GM18907 (cell line): Measurements from ENCODE around the gene DUS1L.

Experiments
- ATAC-seq: cut with Tn5 transposase; IDR thresholded peaks from one replicate; pipeline ENCODE4 v1.9.1; 2021; ENCODE audit warnings: mild to moderate bottlenecking, moderate library complexity; ENCODE audit not compliant: unreplicated experiment

DUS1L gene

DNA sequence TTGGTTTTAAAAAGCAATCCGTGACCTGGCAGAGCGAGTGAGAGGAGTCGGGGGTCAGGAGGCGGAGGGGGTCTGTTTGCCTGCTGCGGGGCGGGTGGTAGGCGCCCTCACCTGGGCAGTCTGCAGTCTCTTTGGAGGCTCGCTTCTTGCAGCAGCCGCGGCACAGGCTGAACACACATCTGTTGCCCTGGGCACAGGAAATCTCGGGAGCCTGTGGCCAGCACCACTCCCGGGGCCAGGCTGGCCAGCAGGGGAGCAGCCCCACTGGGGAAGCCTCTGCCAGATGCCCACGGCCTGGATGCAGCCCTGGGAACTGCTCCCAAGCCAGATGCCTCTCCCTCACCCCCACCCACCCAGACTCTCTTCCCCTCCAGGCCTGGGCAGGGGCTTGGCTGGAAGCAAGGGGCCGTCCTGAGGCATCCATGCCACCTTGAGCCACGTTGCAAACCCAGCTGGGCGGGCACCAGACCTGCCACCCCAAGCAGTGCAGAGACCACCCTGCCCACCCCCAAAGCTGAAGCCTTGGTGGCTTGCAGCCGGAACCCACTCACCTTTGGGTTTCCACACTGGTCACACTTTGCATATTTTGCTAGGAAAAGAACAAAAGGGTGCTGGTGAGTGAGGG is 7.3 kb downstream of the DUS1L start:
- no peak for ATAC-seq

DNA sequence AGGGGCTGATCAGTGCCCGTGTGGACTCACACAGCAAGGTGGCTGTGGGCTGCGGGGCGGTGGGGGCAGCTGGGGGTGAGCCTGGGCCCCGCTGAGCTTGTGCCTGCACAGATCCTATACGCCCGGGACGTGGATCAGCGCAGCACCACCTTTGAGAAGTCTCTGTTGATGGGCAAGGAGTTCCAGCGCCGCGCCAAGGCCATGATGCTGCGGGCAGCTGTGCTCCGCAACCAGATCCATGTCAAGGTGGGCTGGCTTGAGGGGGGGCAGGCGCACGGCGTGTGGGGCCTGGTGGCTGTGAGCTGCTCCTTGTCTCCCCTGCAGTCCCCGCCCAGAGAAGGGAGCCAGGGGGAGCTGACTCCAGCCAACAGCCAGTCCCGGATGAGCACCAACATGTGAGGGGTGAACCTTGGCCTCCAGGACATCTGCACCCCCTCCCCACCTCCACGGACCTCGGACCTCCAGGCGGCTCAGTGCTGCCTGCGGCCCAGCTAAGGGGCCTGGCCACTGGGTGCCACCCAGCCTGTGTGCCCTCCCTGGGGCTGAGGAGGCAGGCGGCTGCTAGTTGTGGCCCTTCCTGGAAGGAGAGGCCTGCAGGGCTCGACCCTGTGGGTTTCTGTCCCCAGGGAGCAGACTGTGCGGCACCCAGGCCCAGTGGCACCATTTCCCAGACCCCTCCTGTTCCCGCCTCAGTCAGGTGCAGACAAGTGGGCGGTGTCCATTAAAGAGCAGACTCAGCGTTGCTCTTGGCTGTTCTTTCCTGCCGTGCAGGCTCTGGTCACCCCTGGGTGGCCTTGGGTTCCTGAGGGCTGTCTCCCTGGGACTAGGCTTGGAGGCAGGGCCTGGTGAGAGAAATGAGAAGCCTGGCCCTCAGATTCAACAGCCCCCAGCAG is 8.6 kb downstream of the DUS1L start:
- ATAC-seq, result no peak

DNA sequence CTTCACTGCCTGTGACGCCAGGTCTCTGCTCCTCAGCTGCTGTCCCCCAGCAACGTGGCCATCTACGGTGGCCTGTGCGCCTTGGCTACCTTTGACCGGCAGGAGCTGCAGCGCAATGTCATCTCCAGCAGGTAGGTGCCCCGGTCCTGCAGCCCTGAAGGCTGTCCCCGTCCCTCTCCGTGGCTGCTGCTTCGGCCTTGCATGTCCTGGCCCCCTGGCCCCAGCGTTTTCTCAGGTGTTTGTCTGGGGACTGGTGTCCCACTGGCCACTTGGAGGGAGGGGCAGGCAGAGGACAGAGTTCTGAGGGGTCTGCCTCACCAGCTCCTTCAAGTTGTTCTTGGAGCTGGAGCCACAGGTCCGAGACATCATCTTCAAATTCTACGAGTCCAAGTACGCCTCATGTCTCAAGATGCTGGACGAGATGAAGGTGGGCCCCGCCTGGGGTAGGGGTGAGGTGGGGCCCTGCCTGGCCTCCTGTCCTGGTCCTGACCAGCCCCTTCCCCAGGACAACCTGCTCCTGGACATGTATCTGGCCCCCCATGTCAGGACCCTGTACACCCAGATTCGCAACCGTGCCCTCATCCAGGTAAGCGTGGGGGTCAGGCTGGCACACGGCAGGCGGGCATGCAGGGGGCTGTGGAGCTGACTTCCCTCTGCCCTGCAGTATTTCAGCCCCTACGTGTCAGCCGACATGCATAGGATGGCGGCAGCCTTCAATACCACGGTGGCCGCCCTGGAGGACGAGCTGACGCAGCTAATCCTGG is 9.5 kb downstream of the DUS1L start:
- ATAC-seq, result no peak

DNA sequence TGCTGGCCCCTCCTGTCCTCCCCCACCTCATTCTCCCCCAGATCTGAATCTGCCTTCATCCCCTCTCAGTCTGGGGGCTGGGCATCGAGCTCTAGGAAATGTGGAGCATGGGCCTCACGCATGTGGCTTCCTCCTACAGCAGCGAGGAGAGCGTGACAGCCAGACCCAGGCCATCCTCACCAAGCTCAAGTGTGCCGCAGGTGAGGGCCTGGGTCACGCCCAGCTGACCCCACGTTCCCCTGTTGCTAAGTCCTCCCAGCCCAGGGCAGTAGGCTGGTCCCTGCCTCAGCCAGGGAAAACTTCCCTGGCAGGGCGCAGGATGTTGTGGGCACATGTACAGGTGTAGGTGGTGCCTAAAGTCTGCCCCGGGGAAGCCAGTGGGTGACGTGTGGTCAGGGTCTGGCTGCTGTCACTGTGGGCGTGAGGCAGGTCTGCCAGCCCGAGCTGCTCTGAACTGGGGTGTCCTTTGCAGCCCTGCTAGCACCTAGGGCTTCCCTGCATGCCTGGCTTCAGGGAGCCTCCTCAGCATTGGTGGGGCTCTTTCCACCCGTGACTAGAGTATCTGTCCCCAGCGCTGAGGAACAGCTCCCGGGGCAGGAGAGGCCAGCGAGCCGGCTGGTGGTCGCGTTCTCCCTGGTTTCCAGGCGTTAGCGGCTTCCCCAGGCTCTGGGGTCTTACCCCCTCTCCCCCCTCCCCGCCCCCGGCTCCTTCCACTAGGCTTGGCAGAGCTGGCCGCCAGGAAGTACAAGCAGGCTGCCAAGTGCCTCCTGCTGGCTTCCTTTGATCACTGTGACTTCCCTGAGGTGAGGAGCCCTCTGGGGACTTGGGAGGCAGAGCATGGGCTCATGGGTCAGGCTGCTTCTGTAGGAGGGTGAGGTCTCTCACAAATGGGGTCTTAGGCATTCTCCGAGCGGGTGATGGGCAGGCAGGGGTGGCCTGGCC is 10.3 kb downstream of the DUS1L start:
- ATAC-seq, result no peak

DNA sequence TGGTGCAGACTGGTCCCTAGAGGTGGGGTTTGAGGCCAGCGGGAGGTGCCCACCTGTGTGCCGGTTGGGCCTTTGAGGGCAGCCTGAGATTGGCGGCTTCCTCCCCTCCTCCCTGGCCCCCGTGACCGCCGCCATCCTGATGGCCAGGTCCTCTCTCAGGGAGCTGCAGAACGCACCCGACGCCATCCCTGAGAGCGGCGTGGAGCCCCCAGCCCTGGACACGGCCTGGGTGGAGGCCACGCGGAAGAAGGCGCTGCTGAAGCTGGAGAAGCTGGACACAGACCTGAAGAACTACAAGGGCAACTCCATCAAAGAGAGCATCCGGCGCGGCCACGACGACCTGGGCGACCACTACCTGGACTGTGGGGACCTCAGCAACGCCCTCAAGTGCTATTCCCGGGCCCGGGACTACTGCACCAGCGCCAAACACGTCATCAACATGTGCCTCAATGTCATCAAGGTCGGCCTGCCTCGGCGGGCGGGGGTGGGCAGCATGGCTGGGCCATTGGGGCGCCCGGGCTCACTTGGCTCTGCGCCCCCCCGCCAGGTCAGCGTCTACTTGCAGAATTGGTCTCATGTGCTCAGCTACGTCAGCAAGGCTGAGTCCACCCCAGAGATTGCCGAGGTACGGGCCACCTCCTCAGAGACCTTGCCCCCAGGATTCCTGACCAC is 11.1 kb downstream of the DUS1L start:
- no peak for ATAC-seq

DNA sequence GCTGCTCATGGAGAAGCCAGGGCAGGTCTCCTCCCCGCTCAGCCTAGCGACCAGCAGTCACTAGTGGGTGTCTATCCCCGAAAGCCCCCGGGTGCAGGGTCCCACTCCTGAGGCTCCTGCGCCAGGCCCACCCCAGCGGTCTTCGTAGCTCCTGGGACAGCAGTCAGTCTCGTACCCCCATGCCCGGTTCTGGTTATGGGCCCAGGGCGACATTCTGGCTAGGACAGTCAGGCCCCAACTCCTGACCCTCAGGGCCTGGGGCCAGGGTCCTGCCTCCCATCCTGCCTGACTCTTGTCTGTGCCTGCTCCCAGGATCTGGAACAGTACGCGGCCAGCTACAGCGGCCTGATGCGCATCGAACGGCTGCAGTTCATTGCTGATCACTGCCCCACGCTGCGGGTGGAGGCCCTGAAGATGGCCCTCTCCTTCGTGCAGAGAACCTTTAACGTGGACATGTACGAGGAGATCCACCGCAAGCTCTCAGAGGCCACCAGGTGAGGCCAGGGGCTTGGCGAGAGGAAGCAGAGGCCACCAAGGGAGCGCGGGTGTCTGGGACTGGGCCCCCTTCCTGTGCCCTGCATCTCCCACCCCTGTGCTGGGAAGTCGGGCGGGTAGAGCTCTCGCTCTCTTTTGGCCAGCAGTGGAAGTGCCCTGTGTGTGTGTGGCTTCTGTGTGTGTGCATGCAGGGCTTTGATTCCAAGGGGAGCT is 11.9 kb downstream of the DUS1L start:
- no peak for ATAC-seq

DNA sequence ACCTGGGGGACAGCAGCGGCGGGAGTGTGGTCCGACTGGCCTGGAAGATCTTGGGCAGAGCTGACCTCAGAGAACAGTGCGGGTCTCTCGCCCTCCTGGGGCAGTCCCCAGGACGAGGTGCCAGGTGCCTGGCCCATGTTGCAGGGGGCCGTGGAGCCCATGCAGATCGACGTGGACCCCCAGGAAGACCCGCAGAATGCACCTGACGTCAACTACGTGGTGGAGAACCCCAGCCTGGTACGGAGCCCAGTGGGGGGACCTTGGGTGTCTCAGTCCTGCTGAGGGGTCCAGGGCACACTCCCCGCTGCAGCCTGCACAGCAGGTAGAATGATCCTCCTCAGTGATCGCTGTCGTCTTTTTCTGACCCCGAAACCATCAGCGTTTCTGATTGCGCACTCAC is 12.5 kb downstream of the DUS1L start:
- no peak for ATAC-seq

DNA sequence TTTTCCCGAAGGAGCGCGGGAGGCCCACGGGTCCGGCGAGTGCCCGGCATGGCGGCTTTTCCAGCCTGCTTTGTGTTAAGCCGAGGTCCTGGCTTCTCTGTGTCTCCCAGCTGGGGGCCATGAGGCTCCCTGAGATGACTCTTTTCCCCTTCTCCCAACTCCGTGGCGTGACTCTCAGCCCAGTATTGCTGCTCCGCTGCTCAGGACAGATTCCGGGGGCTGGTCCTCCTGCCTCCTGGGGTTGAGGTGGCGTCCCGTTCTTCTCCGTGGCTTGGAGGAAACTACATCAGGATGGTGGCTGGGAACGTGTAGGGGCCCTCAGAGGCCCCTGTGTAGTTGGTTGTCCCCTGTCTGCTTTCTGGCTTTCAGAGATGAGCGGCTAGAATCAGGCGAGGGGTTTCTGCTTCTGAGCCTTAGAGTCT is 13.0 kb downstream of the DUS1L start:
- ATAC-seq, result no peak

DNA sequence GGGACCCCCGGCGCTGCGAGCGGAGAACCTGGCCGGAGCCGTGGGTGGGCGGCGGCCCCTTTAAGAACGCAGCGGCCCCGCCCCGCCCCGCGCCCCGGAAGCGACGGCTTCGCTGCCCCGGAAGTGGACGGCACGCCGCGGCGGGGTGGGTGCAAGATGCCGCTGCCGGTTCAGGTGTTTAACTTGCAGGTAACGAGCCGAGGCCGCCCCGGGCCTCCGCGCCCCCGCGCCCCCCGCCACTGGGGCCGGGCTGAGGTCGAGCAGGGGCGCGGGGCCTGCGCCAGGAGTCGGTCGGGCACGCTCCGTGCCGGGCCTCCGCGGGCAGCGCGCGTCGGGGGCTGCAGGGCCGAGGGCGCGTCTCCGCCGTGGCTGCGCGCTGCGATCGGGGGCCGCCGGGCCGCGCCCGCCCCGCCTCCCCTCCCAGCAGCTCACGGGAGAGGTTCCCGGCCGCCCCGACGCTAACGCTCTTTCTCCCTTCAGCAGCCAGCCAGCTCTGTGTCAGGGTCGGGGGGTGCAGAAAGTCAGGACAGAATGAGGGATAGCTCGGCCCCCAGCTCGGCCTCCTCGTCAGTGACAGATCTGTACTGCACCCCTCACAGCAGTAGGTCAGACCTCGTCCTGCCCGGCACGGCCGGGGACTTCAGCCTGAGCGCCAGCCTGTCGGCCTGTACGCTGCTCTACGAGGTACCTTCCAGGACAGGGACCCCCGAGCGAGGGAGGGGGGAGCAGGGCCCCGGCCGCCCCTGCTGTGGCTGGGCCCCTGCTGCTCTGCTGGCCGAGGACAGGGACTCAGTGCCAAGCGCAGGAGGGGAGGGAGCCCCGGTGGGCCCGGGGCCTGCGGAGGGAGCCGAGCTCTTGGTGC is 13.6 kb downstream of the DUS1L start, which contains the start of the genes GPS1 and RFNG:
Gene GPS1 (plus strand): TSS at position 123 of the 862 bp plus-strand sequence. CDS start 34 bp downstream, at position 157.
Gene RFNG (minus strand): TSS at position 36 of the 862 bp plus-strand sequence. CDS start 45 bp downstream, outside the sequence.
- ATAC-seq, result peak; percentile 57

DNA sequence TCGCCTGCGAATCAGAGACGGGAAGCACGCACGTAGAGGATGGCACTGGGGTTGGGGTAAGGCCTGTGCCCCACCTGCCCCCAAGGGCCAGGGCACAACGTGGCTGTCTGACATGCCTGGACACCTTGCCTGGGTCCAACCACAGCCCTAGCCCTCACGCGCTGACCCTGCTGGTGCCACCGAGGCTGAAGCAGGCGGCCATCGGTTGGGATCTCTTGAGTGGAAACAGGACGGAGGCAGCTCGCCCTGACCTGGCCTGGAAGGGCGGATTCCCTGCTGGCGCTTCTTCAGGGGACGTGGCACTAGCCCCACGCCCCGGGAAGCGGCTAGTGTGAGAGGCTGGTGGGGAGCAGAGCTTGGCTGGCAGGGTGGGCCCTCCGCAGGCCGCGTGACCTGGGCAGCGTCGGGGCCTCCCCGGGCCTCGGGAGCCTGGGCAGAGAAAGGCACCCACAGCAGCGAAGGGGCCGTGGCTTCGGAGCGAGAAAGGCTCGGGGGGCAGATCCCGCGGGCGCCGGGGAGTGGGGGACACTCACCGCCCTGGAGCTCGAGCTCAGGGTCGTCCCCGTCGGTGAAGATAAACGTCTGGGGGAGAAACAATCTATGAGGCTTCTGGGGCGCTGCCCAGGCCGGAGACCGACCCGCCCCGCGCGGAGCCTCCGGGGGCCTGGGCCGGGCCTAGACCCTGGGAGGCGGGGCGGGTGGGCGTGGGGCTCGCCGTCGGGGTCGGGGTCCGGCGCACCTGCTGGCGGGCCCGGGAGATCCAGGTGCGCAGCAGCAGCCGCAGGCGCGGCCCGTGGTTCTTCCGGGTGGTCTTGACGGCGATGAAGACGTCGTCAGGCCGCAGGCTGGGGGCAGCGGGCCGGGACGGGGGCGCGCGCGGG is 14.6 kb downstream of the DUS1L start:
- ATAC-seq, result peak; percentile 13

DNA sequence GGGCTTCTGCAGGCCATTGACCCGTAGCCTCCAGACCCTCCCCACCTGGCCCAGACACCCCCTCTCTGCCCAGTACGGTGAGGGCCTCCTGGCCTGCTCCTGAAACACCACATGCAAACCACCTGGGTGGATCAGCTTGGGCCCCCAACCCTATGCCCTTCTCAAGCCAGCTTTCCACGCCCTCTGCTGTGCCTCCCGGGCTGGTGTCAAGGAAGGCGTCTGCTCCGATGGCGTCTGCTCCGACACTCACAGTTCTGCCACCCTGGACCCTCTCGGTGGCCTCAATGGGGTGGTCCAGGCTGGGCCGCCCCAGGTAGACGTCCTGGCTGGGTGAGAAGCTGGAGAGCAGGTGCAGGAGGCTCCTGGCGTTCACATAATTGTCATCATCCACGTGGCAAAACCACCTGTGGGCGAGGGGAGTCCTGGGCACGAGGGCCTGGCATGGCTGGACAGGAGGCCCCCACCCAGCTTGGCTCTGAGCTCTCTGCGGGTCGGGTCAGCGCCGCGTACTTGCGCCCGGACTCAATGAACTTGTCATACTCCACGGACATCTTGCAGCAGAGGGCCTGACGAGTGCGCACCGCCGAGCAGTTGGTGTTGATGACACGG is 15.3 kb downstream of the DUS1L start:
- no peak for ATAC-seq

DNA sequence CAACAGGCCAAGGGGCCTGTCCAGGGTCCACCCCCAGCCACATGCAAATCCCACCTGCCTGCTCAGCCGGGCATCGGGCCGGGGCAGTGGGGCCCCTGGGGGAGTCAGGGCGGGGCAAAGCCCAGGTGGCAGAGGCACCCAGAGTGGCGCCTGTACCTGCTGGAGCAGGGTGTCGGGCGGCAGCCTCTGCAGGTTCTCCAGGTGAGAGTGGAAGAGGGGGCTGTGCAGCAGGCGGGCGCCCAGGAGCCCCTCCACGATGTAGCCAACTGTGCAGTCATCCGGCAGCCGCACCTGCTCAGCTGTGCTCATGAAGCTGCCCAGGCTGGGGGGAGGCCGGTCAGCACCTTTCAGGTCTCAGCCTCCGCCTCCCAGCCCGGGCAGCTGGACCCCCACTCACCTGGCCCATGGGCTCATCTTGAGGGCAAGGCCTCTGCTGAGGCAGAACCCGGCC is 16.1 kb downstream of the DUS1L start:
- no peak for ATAC-seq

DNA sequence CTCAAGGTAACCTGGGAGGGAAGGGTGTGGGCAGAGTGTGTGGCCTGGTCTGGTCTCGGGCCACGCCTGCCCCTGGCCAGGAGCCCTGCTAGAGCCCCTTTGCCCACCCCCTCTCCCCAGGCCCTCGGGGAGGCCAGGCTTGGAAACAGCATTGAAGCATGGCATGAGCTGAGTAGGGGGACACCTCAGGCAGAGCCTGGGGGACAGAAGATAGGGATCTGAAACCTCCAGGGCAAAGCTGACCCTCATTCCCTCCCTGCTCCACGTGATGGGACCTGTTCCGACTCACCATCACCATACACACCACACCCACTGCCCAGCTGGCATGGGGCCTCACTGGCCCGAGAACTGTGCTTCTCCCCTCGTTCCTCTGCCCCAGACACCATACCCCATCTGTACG is 16.5 kb downstream of the DUS1L start:
- no peak for ATAC-seq

DNA sequence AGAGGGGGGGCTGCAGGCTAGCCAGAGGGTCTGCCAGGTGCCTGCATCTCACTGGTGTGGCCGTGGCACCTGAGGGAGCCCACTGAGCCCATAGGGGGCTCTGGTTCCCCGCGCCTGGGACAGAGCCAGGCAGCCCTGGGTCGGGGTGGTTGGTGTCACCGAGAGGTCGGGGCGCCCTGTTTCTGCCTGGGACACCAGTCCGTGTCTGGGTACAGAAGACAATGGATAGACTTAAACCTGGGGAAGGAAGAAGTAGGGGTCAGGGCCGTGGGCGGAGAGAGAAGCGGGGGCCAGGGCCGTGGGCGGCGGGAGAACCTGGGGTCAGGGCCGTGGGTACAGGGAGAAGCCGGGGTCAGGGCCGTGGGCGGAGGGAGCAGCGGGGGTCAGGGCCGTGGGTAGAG is 17.0 kb downstream of the DUS1L start:
- ATAC-seq, result no peak

DNA sequence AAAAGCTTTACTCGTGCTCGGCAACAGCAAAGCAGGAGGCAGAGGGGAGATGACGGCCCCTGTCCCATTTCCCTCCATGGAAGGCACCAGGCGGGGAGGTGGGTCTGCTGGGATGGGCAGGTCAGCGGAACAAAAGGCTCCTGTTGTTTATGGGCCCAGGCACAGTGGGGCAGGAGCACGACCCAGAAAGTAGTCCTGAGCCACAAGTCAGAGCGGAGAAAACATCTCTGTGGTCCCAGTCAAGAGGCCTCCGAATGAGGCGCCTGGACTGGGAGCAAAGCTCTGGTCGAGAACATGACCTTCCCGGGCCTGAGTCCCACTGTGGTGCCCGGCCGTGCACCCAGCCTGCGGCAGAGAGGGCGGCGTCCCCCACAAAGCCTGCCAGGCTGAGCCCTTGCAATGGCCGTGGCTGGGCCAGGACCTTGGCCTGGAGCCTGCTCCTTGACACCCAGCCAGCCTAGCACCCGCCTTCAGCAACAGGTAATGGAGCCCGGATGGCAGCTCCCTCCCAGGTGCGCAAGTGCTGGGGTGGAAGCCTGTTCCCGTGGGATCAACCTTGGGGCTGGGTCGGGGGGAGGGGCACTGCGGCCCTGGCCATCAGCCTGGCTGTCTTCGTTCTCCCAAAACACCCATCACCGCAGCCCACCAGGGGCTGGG is 17.6 kb downstream of the DUS1L start:
- no peak for ATAC-seq

DNA sequence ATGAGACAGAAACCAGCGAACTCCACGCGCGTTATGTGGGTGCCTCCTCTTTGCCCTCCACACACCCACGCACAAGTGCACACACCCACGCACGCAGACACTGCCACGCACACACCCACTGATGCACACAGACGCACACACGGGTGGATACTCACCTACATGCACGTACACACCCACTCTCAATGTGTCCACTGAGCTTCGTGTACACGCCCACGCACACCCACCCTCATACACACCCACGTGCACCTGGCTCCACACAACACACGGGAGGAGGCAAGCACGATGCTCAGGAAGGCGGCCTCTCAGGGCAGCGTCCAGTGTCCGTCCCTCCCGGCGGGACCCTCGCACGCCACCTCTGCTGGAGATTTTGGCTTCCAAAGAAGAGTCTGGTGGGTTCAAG is 18.2 kb downstream of the DUS1L start:
- ATAC-seq, result no peak
